ENCODE results near the gene RBM38.
"Not testable (repeated sequence)": the region's sequence is repeated elsewhere in the genome, so short reads cannot be mapped to it uniquely, and the experiment has no call there.

The RBM38 gene

GRCh38 chr20:57390604-57391438 is at the start of gene RBM38:
RBM38 (plus strand) TSS chr20:57391396; CDS start chr20:57391582, 186 bp downstream.
- peak; percentile 89 for DNase-seq (ENCODE audit: low read depth)
- TF ChIP-seq, protein P1, sequence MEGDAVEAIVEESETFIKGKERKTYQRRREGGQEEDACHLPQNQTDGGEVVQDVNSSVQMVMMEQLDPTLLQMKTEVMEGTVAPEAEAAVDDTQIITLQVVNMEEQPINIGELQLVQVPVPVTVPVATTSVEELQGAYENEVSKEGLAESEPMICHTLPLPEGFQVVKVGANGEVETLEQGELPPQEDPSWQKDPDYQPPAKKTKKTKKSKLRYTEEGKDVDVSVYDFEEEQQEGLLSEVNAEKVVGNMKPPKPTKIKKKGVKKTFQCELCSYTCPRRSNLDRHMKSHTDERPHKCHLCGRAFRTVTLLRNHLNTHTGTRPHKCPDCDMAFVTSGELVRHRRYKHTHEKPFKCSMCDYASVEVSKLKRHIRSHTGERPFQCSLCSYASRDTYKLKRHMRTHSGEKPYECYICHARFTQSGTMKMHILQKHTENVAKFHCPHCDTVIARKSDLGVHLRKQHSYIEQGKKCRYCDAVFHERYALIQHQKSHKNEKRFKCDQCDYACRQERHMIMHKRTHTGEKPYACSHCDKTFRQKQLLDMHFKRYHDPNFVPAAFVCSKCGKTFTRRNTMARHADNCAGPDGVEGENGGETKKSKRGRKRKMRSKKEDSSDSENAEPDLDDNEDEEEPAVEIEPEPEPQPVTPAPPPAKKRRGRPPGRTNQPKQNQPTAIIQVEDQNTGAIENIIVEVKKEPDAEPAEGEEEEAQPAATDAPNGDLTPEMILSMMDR (IDR thresholded peaks at IDR 0.05; ENCODE audit: insufficient read depth, low read depth, low read length, missing control alignments), result no peak
- peak within 1 kb of the TSS; percentile 90 for H3K4me3 ChIP-seq (ENCODE audit: low read depth, low read length)

- H3K4me3 ChIP-seq (ENCODE audit: low read depth, low read length), result no peak overlapping the region
- no peak for DNase-seq (ENCODE audit: low read depth)
- TF ChIP-seq, protein P1 (IDR thresholded peaks at IDR 0.05; ENCODE audit: insufficient read depth, low read depth, low read length, missing control alignments), result no peak
Observed at GRCh38 chr20:57341663-57342062, 49.5 kb upstream of the RBM38 start.

DNA sequence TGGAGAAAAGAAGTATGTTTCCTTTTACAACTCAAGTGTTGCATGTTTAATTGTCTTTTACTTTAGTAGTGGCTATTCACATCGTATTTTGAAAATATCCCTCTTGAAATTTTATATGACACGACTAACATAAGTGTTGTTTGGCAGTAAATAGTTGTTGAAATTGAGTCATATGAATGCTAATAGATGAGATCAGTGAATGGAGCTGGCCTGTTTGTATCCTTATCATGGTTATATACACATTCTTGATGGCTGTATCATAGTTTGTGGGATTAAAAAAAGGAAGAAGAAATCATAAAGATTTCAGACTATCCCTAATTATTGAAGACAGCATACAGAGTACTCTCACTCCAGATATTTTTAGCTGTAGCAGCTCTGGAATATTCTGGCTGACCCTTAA is 48.4 kb upstream of the RBM38 start:
- no peak for DNase-seq (ENCODE audit: low read depth)
- TF ChIP-seq, protein P1 (IDR thresholded peaks at IDR 0.05; ENCODE audit: insufficient read depth, low read depth, low read length, missing control alignments), result no peak
- H3K4me3 ChIP-seq (ENCODE audit: low read depth, low read length), result no peak overlapping the region

GRCh38 chr20:57346477-57346876 is 44.7 kb upstream of the RBM38 start:
- TF ChIP-seq, protein P1 (IDR thresholded peaks at IDR 0.05; ENCODE audit: insufficient read depth, low read depth, low read length, missing control alignments), result peak; percentile 63
- no peak overlapping the region for H3K4me3 ChIP-seq (ENCODE audit: low read depth, low read length)
- DNase-seq (ENCODE audit: low read depth), result peak; percentile 67

GRCh38 chr20:57347393-57347792 is 43.8 kb upstream of the RBM38 start:
- H3K4me3 ChIP-seq (ENCODE audit: low read depth, low read length), result no peak overlapping the region
- DNase-seq (ENCODE audit: low read depth), result no peak
- TF ChIP-seq, protein P1 (IDR thresholded peaks at IDR 0.05; ENCODE audit: insufficient read depth, low read depth, low read length, missing control alignments), result no peak

GRCh38 chr20:57348200-57348921 is 42.8 kb upstream of the RBM38 start:
- not testable (repeated sequence) for H3K4me3 ChIP-seq (ENCODE audit: low read depth, low read length); DNase-seq (ENCODE audit: low read depth)

DNA sequence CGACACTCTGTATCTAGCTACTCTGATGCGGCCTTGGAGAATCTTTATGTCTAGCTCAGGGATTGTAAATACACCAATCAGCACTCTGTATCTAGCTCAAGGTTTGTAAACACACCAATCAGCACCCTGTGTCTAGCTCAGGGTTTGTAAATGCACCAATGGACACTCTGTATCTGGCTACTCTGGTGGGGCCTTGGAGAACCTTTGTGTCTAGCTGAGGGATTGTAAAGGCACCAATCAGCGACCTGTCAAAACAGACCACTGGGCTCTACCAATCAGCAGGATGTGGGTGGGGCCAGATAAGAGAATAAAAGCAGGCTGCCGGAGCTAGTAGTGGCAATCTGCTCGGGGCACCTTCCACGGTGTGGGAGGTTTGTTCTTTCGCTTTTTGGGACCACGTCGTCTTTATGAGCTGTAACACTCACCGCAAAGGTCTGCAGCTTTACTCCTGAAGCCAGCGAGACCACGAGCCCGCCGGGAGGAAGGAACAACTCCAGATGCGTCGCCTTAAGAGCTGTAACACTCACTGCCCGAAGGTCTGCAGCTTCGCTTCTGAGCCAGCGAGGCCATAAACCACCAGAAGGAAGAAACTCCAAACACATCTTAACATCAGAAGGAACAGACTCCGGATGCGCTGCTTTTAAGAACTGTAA is 42.1 kb upstream of the RBM38 start:
- DNase-seq (ENCODE audit: low read depth), result not testable (repeated sequence)

More for the DNA sequence above, 42.1 kb upstream of the RBM38 start:
- H3K4me3 ChIP-seq (ENCODE audit: low read depth, low read length), result not testable (repeated sequence)
